Lung microvascular endothelial cell (primary cell): Measurements from ENCODE around the gene CNMD. TPM values are rescaled to one million over a fixed set of nuclear protein-coding genes. Genes with fewer than 3 reads are reported as not detected.

Experiments used
- DNase-seq, 2 donors: peaks; one replicate each; pipeline versions ENCODE4 v3.0.0 to v3.0.0-alpha.2; 2010; ENCODE audit warnings: low read depth in 2 of 2
- total RNA-seq: library from RNA; depleted of rRNA; stranded (reverse); fragments of >200 nt; gene quantifications from 2 replicates; pipeline ENCODE4 v1.2.1, GENCODE V29; 2014

CNMD gene
- total RNA-seq = not detected in 2 replicates

DNA sequence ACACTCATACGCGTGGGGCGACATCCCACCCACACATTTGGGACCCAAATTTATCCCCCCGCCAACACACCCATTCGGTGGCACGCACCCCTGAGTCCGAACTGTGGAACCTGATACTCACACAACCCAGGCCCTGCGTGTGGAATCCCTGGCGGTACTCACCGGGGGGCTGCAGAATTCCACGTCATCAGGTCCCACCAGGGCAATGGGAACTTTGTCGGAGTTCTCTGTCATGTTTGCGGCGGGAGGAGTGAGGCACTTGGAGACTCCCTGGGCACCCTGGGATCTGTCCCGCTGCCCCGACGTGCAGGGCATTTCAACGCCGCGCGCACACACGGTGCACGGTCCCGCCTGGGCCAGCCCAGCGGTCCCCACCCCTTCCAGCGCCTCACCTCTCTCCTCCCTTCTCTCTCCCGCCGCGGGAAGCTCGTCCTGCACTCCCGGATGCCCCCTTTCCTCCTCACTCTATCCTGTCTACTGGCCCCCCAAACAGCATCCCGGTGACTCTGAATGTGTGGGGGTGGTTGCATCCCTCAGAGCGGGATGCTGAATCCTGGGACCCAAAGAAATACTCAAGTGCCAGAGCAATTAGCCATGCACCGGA, at the start of gene CNMD:
Gene CNMD (minus strand): TSS at position 353 of the 604 bp plus-strand sequence. CDS start 119 bp downstream, at position 234.
- DNase-seq = no peak

DNA sequence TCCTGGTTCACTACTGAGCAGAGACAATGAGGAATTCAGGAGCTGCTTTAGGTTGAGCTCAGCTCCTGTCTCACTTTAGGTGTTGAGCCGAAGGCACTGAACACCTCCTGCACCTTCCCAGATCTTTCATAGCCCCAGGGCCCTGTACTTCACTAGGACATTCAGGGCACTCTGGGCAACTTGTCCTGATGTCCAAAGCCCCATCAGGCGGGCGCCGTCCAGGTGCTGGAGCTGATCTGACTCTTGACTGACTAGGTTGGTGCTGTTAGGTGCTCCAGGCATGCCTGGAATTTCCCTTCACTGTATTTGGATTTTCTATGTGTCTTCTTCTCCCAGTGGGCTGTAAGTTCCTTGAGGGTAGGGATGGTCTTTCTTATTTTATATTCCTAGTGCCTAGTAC, 48.4 kb upstream of the CNMD start:
- no peak for DNase-seq

DNA sequence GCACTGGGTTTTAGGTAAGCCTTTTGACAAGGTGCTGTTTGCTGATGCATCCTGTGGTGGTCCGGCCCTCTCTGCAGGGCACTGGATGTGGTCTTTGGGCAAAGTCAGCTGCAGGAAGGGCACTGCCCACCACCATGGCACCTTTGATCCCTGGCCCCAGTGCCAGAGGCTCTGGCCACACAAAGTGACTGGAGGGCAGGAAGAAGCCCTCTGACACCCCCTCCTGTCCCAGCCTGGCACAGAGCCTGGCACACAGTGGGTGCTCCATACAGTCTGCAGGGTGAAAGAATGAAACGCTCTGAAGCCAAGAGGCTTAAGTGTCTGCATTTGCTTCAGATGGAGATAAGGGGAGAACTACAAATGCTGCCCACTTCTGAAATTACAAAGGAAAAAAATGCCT, 47.6 kb upstream of the CNMD start:
- DNase-seq = no peak

DNA sequence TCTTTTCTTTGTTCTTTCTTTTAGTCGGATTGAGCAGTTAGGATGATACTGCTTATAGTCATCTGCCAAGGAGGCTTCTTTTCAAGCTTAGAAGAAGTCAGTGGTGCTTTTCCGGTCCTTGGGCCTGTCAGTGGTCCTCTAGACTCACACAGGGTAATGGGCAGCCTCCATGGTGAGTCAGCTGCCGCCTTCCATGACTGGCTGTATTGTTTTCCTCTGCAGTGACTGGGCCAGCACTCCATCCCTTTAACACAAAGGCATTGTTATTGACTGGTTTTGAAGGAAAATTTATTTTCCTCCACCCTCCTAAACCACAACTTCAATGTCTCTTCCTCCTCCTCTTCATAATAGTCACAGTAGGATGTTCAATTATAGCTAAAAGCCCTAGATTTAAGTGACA, 47.1 kb upstream of the CNMD start:
- DNase-seq = no peak

DNA sequence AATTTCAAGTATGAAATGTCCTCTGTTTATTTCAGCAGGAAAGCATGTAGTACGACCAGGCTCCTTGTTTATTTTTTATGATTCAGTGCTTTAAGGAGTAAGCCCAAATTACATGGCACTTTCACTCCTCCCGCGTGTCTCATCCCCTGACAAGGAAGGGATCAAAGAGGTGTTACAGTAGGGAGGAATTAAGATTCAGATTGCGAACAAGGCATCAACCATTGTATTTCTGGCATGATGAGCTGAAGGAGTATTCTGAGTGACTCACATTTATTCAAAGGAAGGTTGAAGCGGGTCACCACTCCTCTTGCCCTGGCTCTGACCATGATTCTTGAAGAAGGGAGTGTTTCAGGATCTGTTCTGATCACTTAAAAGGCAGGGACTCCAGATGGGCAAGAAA, 46.1 kb upstream of the CNMD start:
- DNase-seq = no peak

DNA sequence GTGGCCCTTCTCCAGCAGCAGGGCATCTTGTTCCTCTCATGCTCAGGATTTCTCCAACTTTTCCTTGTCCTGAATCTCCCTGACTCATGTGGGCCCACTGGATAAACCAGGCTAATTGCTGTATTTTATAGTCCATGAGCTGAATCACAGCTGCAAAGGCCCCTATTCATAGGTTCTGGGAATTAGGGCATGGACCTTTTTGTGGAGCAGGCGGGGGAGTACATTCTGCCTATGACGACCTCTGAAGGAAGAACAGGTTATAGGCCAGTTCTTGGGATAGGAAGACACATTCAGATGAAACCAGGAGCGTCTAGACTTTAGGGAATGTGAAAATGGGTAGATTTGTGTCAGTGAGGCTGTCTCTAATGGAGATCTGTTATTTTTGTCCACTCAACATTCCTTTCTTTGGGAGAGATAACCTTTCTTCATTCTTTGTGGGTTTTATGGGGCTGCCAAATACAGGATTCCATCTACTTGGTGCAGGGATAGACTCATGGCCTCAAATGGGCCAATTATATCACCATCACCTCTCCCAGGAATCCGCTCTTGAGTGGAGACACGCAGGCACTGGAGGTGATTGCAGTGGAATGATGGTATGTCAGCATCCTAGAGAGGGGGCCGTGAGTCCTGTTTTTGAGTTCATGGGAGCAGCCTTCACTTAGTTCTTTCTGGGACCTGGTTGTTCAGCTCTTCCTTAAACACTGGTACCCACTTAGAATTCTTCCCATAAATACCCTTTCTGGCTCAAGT, 45.1 kb upstream of the CNMD start:
- DNase-seq = no peak

DNA sequence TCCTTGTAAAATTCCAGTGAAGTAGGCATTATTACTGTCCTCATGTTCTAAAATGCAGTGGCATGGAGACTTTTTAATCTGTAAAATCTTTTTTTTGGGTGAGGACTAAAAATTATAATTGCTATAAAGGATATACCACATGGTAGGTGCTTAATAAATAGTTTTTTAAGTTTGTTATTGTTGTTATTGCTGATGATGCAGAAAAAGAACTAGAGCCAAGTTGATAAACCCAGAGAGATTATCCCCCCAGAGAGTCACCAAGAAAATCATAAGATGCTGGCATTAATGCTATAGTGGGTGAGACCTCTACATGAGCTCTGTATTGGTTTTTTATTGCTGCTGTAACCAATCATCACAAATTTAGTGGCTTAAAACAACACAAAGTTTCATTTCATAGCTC, 44.3 kb upstream of the CNMD start:
- DNase-seq = no peak

DNA sequence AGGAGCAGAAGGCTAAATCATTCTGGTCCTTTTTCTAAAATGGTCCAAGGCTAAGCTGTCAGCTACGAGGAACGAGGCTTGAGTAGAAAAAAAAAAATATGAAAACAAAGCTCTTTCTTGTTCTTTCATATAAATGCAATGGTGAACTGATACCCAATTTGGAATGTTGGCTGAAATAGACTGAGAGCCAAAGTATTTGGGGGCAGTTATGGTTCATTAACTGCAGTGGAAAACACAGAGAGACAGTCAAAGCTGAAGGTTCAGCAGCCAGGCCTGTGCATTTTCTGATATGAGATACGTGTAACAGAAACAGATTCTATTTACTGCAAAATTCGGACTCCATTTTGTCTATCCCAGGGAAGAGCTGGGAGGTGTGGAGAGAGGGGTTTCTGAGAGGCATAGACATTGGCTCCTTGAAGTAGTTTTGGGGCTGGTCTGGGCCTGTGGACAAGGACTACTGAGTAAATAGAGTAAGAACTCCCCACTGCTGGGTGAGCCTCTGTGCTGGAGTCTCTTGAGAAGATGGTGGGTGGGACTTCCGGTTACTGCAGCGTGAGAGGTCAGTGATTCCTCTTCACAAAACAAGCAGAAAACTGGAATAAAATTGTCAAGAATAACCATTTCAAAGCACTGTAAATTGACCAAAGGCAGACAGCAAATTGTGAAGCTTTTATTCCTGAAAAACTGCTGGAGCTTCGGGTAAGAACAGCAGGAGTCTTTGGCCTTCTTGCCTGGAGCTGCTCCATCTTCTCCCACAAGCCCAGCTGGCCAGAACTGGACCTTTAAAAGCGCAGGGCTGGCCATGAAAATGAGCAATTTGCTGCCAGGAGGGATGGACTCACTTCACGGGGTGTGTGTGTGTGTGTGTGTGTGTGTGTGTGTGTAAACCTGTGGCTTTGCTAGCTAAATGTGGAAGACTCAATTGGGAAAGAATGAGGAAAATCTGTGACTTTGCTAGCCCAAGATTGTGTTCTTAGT, 43.1 kb upstream of the CNMD start:
- no peak for DNase-seq

DNA sequence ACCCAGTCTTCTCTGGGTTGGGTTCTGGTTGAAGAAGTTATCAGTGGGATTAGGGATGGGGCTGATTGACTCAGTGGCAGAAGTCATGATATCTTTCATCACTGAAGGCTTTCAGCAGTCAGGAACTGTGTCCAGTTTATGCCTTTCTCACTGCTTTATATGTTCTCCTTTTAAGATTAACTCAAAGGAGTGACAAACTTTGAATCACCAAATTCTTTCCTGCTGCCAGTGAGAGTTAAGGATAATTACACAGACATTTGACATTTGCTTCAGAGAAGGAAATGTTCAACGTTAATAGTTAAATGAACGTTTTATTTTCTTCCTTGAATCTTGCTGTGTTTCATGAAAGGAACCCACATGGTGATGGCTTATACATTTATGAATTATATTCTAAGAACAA, 41.0 kb upstream of the CNMD start:
- DNase-seq = no peak

DNA sequence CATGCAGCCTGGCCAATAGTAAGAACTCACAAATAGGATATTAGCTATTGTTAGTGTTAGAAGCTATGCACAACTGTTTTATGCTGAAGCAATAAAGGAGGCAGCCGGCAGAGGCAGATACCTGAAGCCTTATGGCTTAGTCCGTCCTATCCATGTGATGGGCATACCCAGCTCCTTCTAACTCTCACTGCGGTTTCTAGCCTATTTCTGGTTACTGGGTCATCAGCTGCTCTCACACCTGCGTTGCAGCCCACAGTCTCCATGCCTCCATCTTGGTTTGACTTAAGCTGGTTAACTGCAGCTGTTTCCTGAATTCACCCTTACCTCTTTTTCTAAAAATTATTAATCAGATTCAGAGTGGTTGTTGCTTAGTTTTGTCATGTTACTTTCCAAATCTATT, 40.5 kb upstream of the CNMD start:
- DNase-seq = no peak

DNA sequence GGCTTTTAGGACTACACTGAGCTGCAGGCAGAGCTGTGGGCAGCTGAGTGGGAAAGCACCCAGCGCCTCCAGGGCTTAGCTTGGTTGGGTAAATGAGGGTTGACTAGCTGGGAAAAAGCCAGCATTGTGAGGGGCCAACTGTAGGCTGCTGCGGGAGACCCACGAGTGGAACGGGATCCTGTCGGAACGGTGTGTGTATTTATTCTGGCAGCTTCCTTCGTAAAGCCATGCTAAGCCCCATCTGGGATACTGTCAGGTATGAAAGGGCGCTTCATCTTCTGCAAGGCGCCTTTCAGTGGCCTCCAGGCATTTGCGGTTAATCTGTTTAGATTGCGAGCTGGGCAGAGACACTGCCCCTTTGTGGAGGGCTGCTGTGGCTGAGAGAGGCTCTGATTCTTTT, 39.5 kb upstream of the CNMD start:
- DNase-seq = no peak

DNA sequence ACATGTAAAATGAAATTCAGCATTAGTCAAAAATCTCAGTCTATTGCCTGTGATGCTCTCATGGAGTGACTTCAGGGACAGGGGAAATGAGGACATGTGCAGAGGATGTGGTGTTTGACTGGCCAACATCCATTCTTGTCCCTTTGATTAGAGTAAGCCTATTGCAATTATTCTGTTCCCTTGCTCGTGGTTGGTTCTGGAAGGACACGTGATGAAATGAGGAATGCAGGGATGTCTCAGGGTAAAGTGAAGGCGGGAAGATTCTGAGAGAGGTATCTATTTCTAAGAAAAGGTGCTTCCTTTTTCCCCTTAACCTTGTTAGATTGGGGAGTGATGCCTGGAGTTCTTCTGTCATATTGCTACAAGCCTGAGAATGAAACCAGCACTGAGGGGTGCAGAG, 37.1 kb upstream of the CNMD start:
- no peak for DNase-seq

DNA sequence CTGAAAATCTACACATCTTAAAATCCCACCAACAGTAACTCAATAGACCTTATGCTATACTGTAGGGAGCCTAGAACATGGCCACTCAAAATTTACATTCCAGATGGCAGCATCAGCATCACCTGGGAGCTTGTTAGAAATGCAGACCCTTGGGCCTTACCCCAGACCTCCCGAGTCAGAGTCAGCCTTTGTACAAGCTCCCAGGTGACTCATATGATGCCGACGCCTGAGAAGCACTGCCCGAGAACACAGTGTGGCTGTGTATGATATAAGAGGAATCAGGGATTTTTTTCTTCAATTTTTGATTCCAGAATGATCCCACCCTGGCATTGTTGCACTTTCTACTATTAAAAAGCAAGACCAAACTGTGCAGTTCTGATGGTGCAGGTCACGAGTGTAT, 35.9 kb upstream of the CNMD start:
- no peak for DNase-seq

DNA sequence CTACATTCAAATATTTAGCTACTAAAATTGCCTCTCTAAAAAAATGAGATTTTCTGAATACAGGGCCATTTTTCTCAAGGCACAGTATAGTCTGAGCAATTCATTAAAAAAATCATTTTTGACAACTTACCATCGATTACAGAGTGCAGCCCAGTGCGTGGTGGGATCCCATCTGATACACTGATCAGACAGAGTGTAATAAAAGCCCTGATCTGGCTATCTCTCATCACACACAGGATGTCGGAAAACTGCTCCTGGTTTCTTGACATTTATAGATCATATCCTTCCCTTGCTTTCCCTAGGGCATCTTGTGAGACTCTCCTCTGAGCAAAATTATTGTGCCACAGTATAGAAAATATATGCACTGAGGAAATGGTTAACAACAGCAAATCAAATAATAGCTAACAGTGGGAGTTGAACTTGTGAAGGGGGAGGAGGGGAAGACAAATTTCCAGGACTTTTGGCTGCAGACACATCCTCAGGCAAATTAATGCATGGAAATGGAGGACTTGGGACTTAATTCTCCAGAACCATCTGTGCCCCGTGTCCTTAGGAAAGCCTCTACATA, 28.4 kb upstream of the CNMD start:
- no peak for DNase-seq

DNA sequence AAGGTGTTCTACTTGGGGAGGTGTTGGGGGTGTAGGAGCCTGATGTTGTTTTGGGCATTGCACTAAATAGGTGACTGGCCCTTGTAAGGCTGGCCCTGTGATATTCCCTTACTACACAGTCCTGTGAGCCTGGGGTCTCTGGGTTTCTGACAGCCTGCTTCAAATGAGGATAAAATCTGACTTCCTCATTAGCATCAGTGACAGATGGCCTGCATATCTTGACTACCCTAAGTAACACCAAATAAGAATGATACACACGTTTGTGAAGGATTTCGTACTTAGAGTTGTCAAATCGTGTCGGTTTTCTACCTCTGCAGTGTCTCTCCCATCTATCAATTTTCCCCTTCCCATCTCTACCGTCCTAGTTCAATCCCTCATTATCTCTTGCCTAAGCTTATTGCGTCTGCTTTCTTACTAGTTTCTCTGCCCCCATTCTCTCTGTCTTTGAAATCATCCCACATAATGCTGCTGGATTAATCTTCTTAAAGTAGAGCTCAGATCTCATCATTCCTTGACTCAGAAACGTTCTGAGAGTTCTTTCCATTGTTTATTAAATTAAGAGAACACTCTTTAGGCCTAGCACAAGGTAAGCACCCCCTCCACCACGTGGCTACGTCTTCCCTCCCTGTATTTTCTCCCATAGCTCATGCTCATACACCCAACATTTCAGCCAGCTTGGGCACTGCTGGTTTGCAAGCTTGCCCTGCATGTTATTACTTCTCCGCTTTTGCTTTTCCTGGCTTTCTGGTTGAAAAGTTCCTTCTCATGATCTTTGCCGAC, 26.2 kb upstream of the CNMD start:
- no peak for DNase-seq

DNA sequence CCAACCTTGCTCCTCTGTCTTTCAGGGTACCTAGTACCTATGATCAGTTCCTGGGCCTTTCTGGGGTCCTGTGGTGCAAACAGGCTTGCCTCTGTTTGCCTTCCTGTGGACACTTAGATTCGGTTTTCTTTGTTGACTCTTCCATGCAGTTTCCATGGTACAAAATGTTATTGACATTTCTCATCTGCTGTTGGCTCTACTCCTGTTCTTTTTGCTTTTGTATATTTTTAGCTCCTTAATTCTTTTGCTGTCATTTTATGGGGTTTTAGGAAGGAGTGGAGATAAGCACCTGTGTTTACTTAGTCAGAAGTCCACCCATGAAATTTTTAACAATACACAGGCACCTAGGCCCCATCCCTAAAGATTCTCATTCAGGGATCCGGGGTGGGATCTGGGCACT, 20.5 kb upstream of the CNMD start:
- no peak for DNase-seq

DNA sequence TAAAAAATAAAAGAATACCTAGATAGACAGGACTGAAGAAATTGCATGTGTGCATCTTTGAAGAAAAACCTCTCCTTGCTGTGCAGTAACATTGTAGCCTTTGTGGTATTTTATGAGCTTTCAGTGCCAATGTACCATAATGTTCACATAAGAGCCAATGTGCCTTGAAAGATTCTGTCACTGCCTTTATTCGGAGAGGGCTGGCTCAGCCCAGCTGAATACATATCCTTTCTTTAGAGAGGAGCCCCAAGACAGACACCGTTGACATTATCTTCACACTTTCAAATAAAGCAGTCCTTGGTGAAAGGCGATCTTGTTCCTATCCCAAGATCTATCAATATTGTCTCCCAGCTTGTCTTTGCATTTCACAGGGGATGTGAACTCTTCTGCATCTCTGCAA, 18.5 kb upstream of the CNMD start:
- no peak for DNase-seq

DNA sequence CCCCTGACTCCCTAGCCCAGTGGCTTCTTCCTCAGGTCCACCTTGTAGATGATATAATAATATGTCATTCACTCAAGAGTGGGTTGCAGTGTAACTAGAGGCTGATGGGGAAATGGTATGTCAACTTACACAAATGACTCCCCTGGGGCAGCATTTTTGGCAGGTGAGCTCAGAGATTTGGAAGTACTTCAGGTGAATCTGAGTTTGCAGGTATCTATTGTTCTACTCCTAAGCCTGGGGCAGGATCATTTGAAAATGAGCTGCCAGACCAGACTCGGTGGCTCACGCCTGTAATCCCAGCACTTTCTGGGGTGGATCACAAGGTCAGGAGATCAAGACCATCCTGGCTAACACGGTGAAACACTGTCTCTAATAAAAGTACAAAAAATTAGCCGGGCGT, 11.6 kb upstream of the CNMD start:
- DNase-seq = no peak

DNA sequence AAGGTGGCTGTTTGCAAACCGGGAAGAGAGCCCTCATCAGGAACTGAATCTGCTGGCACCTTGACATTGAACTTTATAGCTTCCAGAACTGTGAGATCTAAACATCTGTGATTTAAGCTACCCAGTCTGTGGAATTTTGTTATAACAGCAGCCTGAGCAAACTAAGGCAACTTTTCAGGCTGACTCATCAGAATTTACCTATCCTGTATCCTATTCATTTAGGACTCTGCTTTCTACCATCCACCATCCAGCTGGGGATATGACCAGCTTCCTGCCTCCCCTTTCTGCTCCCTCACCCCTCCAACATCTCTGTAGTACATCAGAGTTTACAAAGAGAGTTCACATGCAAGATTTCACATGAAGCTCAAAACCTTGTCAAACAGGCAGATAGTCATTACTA, 11.1 kb upstream of the CNMD start:
- DNase-seq = no peak

DNA sequence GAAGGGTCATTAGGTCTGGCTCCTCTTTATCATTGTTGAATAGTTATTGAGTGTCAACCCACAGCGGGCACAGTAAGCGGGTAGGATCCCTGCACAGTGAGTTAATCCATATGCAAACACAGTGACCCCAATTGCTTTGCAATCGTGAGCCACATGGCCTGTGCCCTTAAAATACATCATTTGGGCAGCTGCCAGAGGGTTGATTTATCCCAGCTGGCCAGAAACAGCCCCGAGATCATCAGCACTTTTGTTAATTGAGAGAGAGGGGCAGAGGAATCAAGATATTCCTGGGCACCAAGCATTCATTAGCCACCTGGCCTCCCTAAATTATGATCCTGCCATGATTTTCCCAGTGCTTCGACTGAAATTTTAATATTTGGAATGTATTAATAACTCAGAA, 9.8 kb upstream of the CNMD start:
- no peak for DNase-seq

DNA sequence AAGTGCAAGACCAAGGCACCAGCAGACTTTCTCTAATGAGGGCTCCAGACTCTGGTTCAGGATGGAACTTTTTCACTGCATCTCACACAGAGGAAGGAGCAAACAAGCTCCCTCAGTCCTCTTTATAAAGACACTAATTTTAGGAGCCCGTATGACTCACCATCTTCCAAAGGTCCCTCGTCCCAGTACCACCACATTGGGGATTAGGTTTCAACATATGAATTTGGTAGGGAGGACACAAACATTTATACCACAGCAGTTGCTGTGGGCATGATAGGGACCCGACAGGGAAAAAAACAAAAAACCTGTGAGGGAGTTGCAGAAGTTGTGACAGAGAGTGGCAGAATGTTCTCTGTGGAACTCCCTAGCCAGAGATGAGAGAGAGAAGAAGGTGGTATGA, 6.5 kb upstream of the CNMD start:
- no peak for DNase-seq
